ENCODE results near the gene SPARCL1. TPM values are rescaled to one million over a fixed set of nuclear protein-coding genes. Genes with fewer than 3 reads are reported as not detected.

SPARCL1 gene
- total and polyA plus RNA-seq, 2 of the 13 experiments (the other 11 are each of a cell fraction or from before 2014, with no cell fraction given): 0.04 TPM; not detected in 1

- no peak overlapping the region for H3K4me2 ChIP-seq (ENCODE audit: low read depth, low read length)
- ChIA-PET POLR2A (no interaction called here), CTCF (ENCODE audit: low intra/inter-chr PET ratio, low total read pairs) (no interaction called here)
- no peaks in the 10 kb centered on the region for H3K9me3 ChIP-seq (ENCODE audit: low read length)
- DNase-seq (ENCODE audit: low spot score) (peak; percentile 4), FAIRE-seq (peak; percentile 60), ATAC-seq (peak; percentile 93)
- H2AFZ ChIP-seq (ENCODE audit: low read length): no peak overlapping the region
- no peaks in the 10 kb centered on the region for H3K4me1 ChIP-seq (ENCODE audit: insufficient read depth, low read length)
- no peak overlapping the region for H3K27ac ChIP-seq (ENCODE audit: extremely low read length, insufficient read depth, low read length)
- no peaks in the 10 kb centered on the region for H3K36me3 ChIP-seq (replicated peaks in 1 of 2; ENCODE audit: control insufficient read depth in 1 of 2, insufficient read depth in 2 of 2, low read length in 2 of 2)
- H3K27me3 ChIP-seq (ENCODE audit: control insufficient read depth in 1 of 2, insufficient read depth in 2 of 2, low read length in 2 of 2): peaks cover 0 to 5% of the 10 kb centered on the region in 2 experiments; a peak in 2 of 5 replicates
- intact Hi-C loops (cut with micrococcal nuclease; ENCODE audit: unreplicated experiment): loop anchor here (5.0 kb wide), 1 partner anchor 303 kb away; no protein-coding TSS in a partner anchor
- H3K9ac ChIP-seq (ENCODE audit: insufficient read depth, low read depth, low read length): no peak overlapping the region
- no TSS peak for BruUV-seq (replicated peaks)
- 2% methylated on average over 2 of the region's 3 CpGs for WGBS (ENCODE audit: low lambda C conversion rate)
- H3K79me2 ChIP-seq (ENCODE audit: insufficient read depth, low read length): no peaks in the 10 kb centered on the region
- in situ Hi-C loops (cut with HindIII; ENCODE audit: extremely low pct_ligation_motif_present, low pct_unique_long_range_greater_than_20kb): loop anchor here (10.0 to 25.0 kb wide), 2 partner anchors 301 to 443 kb away; partner anchors contain the start of gene SPP1
- TF ChIP-seq ZNF672 (CRISPR knock-in tag; IDR thresholded peaks at IDR 0.05) (no peak), CTCF (CRISPR knock-in tag; IDR thresholded peaks at IDR 0.05) (peak; percentile 35), SAFB2 (CRISPR knock-in tag; IDR thresholded peaks at IDR 0.05; ENCODE audit: borderline replicate concordance, low read depth) (no peak), STAG1 (CRISPR knock-in tag; IDR thresholded peaks at IDR 0.05) (peak; percentile 42), PBX3 (CRISPR knock-in tag; IDR thresholded peaks at IDR 0.05; ENCODE audit: borderline replicate concordance) (no peak)
- H4K20me1 ChIP-seq (ENCODE audit: insufficient read depth, low read length): no peaks in the 10 kb centered on the region
- no peak overlapping the region for H3K4me3 ChIP-seq (replicated peaks in 1 of 3; ENCODE audit: insufficient read depth in 1 of 3, low read depth in 2 of 3, low read length in 3 of 3)
These were observed 14.8 kb upstream of the SPARCL1 start for GRCh38 chr4:87543835-87544461.
